HG02678 (cell line): Measurements from ENCODE around the gene CKS2.

Experiments
- ATAC-seq: cut with Tn5 transposase; IDR thresholded peaks from one replicate; pipeline ENCODE4 v1.9.1; 2021; ENCODE audit warnings: mild to moderate bottlenecking, moderate library complexity; ENCODE audit not compliant: unreplicated experiment

CKS2 gene

DNA sequence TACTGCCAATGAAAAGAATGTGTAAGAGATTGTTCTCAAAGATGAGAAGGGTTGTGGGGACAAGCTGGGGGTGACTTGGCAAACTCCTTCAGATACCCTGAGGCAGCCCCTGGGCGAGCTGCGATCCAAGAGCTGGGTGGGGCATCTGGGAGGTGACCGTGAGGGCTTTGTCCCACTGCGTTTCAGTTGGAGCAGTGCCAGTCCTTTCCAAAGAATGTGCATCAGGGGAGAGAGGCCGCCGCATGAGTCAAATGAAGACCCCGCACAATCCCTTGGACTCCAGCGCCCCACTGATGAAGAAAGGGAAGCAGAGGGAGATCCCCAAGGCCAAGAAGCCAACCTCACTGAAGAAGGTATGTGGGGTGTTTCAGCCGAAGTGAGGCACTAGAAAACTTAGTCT is 35.7 kb downstream of the CKS2 start:
- no peak for ATAC-seq

- no peak for ATAC-seq
Measured at GRCh38 chr9:89347651-89348050, 36.7 kb downstream of the CKS2 start.

DNA sequence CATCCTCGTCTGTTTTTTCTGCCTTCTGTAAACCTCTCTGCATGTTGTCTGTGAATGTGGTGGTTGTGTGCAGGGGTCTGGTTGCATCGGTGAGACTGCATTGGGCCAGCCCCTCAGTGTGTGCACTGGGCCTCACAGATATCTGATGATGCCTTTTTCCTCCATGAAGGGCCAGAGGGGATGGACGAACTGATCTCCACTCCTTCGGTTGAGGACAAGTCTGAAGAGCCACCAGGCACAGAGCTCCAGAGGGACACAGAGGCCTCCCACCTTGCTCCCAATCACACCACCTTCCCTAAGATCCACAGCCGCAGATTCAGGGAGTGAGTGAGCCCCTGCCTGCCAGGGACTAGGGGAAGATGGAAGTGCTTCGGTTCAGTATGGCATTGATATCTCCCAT is 38.6 kb downstream of the CKS2 start:
- no peak for ATAC-seq

- ATAC-seq = no peak
Measured at GRCh38 chr9:89350988-89351557, 40.1 kb downstream of the CKS2 start.

DNA sequence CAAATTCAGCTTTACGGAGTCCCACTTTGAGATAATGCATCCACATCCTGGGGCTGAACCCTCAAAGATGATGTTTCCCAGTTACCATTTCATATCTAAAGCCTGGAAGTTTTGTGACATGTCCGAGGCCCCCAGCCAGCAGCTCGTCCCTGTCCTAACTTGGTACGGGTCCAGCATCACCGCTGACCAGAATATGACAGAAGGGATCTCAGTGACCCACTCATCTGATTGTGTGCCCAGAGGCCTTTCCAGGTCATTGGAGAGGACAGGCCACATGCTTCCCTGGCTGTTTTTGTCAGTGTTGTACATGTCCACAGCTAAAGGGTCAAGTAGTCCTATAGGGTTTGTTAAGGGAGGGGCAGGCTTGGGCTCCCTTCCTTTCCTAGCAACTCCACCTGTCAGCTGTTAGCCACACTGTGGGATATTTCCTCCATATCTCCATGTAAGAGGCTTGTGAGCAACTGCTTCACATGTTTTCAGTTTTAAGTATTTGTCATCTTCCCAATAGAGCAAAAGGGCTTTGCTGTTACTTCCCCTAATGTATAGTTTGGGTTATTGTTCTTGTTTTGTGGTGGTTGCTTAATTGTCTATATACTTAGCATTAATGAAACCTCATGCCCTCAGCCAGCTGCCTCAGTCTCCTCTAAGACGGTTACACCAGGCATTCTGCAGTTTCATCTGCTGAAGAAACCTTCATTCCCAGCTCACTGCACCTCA is 40.7 kb downstream of the CKS2 start:
- ATAC-seq = no peak

GRCh38 chr9:89352451-89352850 is 41.5 kb downstream of the CKS2 start:
- ATAC-seq = no peak

DNA sequence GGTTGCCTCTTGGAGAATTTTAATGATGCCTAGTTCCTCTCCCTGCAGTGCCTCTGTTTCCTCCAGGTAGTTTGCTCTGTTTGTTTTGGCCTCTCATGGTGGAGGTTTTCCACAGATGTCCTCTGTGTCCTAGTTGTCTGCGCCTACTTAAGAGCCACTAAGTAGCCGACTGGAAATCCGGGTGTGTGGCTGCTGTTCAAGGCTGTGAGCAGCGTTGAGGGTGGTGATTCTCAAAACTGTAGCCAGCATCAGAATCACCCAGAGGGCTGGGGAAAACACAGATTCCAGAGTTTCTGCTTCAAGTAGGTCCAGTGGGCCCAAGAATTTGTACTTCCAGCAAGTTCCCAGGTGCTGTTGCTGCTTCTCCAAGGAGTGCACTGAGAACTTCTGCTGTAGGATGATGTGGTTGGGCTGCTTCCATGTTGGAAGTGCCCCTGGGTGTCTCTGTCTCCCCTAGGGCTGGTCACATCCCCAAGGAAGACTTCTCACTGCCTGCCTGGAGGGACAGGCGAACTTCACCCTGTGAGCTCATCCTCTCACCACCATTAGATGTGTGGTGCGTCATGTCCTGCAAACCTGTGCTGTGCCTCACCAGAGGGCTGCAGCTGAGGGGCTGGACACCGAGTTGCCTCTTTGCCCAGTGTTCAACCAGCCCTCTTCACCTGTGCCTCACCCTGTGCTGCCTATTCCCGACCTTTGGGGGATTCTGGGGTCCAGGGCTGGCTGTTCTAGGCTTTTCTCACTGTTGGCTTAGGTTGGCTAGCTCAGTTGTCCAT is 42.1 kb downstream of the CKS2 start:
- ATAC-seq = no peak

DNA sequence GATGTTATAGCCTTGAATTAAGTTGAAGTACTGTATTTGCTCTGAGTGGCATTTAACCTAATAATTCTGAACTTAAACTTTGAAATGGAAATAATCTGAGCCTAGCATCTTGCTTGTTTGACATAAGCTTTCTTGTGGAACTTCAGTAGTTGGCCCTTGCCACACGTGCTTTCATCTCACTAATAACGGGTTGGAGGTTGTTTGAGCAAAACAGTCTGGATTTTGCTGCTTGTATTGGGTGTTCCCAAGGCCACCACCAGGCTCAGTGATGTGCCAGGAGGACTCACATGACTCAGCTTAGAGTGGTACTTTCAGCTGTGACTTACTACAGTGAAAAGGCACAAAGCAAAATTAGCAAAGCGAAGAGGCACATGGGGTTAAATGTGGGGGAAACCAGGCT is 43.0 kb downstream of the CKS2 start:
- ATAC-seq = no peak

DNA sequence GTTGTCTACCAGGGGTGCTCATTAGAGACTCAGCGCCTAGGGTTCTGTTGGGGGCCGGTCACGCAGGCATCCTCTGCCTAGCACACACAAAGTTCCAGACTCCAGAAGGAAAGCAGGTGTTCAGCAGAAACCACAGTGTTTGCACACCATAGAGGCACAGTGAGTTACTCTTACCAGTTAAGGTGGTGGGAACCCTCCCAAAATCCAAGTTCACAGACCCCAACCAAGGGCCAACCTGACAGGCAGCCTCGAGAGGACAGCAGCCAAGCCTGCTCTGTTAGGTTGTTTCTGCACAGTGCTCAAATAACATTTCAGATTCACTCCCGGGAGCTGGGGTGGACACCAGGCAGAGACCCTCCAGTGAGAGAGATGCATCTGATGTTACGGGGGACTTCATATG is 43.5 kb downstream of the CKS2 start:
- no peak for ATAC-seq

DNA sequence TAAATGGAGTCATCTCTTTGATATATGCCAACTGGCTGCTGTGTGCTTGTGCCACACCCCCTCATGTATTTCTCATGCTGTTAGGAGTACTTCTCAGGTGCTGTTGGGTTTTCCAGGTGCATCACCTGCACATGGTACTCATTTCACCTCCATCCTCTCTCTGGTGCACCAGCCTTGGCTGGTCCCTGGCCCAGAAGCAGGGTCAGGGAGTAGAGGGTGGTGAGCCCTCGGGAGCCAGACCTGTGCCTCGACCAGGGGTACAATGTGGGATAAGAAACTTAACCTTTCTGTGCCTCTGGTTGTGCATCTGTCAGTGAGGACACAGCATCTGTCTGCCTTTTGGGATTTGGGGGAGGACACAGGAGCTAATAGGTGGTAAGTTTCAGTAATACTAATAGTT is 45.8 kb downstream of the CKS2 start:
- no peak for ATAC-seq

GRCh38 chr9:89357331-89358197 is 46.6 kb downstream of the CKS2 start:
- no peak for ATAC-seq

DNA sequence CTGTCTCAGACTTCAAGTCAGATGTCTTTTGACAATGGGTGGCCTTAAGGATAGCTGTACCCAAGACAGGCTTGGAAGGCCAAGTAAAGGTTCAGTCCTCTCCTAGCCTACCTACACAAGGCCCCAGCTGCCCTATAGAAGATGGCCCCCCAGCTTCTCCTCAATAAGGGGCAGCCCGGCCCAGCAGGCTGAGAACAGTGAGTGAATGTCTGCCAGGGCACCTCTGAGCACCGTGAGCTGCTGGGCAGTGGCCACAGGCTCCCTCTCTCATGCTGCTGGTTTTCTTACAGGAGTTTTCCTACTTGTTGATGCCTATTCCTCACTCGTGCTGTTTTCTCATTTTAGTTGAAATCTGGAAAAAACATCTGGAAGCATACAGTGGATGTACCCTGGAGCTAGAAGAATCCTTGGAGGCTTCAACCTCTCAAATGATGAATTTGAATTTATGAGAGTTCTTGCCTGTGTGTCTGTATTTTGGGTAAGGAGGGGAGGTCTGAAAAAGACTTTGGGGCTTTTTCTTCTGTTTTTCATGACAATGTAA is 47.5 kb downstream of the CKS2 start:
- no peak for ATAC-seq

- ATAC-seq = no peak
Measured at GRCh38 chr9:89358985-89359384, 48.0 kb downstream of the CKS2 start.

DNA sequence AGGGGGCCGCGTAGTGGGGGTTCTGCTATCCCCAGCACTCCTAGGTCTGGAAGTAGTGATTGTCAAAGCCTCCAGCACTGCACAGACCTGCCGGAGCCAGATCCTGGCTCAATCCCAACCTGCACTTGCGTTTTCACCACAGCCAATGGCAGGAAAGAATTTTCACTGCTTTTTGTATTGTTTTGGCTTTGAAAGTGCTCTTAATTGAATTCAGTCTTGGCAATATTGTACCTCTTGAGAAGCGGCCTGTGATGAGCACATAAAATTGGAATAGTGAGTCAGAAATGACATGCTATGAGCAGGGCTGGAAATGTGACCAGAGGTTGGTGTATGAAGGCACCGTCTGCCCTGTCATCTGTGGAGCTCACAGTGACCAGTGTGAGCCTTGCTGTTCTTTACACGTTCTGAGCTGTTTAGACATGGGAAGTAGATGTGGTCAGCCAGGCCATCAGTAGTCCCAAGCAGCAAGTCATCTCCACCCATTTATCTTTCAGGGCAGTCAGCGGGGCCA is 48.8 kb downstream of the CKS2 start:
- no peak for ATAC-seq

DNA sequence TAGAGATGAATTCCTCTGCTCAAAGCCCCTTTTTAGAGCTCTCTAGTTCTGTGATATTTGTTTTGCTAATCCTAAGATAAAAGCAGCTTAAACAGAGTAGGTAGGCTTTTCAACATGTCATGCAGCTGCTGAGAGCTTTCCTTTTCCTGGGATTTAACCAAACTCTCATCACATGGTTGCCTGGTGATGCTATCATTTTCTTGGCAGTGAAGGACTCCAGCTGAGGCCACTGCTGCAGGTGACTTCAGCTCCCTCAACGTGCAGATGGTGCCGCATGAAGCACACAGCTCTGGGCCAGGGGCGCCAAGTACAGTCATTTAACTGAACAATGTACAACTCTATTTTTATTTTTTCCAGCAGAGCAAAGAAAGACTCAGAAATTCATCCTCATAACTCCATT is 49.5 kb downstream of the CKS2 start:
- ATAC-seq = no peak

- ATAC-seq = no peak
Measured at GRCh38 chr9:89361031-89361430, 50.0 kb downstream of the CKS2 start.

DNA sequence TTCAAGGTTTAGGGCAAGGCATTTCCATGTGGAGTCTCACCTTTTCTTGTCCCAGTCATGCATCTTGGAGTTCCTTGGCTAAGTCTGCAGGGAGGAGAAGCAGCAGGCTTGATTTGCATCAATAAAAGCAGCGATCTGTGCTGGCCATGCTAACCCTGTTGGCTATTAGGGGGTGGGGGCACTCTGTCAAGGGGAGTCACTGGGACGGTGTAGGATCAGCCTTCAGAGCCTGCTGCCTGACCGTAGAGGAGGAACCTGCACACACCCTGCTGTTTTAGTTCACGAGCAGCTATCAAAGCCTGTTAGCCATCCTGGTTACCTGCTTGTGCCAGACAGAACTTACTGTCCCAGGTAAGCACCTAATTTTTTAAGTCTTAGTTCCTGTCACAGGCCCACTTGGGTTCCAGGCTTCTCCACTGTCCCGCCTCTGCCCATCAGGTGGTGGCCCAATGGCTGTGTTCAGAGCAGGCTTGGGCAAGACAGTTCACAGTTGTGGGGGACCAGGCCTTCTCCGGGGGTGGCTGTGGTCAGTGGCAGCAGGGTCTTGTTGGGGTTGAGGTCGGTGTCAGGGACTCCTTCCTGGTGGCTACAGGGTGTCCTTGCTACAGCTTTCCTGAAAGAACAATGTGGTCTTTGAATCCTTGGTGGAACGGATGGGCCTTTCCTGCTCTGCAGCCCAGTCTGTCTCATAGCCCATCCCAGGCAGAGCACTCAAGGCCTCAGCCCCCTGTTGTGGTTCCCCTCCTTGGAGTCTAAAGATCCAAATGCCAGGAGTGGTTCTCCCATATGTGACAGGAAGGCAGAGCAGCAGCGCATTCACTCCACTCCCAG is 51.0 kb downstream of the CKS2 start:
- ATAC-seq = no peak

DNA sequence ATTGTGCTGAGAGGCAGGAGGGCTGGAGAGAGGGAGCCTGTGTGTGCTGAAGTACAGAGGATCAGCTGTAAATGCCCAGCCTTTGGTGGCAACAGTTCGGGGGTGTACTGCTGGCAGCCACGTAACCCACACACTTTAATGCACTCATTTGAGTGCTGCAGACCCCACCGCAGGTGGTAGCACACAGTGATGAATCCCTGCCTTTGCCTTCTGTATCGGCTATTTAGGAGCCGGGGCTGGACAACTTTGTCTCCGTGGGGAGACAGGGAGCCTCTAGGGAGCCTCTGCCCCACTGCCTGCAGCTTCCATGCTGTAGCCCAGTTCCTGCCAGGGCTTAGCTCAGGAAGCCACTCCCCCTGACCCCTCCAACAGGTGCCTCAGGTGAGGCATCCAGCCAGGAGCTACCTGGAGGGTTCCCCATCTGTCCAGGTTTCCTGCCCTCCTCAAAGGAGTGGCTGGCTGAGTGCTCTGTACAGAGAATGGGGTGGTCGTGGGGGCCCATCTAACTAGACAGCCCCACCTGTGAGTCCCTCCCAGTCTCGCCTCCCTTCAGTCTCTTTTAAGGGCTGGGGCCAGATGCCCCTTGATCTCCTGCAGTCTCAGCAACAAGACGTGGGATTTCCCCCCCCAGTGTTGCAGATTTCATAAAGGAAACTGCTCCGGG is 51.8 kb downstream of the CKS2 start:
- no peak for ATAC-seq

- no peak for ATAC-seq
Measured at GRCh38 chr9:89363311-89363670, 52.3 kb downstream of the CKS2 start.
